Measurements from ENCODE around the gene C9. TPM values are rescaled to one million over a fixed set of nuclear protein-coding genes. Genes with fewer than 3 reads are reported as not detected.

The C9 gene
- total RNA-seq, 1 donor from 2014 or later = not detected

DNA sequence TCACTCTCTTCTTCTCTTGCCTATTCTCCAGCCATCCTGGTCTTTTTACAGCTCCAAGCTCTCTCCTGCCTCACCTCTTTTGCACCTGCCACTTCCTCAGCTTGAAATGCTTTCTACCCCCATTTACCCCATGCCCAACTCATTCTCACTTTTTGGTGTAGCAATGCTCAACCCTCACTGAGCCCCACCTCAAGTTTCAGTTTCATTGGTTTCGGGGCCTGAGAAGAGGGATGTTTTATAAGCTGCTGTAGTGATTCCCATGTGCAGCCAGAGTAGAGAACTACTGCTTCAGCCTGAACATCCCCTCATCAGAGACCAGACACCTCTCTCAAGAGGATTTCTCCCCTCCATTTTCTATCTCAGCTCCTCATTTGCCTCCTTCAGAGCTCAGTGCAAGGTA is 99.8 kb downstream of the C9 start:
- Mint-ChIP-seq H3K27me3 (ENCODE audit: unreplicated experiment) (peaks cover 8% of the 10 kb centered on the region), H3K4me1 (ENCODE audit: unreplicated experiment) (no peaks in the 10 kb centered on the region), H3K27ac (ENCODE audit: unreplicated experiment) (peak overlapping the region; percentile 30), H3K36me3 (ENCODE audit: low read depth, unreplicated experiment) (no peaks in the 10 kb centered on the region), H3K4me3 (ENCODE audit: unreplicated experiment) (no peak overlapping the region), H3K9me3 (ENCODE audit: unreplicated experiment) (no peaks in the 10 kb centered on the region)
- TF ChIP-seq, protein P1, sequence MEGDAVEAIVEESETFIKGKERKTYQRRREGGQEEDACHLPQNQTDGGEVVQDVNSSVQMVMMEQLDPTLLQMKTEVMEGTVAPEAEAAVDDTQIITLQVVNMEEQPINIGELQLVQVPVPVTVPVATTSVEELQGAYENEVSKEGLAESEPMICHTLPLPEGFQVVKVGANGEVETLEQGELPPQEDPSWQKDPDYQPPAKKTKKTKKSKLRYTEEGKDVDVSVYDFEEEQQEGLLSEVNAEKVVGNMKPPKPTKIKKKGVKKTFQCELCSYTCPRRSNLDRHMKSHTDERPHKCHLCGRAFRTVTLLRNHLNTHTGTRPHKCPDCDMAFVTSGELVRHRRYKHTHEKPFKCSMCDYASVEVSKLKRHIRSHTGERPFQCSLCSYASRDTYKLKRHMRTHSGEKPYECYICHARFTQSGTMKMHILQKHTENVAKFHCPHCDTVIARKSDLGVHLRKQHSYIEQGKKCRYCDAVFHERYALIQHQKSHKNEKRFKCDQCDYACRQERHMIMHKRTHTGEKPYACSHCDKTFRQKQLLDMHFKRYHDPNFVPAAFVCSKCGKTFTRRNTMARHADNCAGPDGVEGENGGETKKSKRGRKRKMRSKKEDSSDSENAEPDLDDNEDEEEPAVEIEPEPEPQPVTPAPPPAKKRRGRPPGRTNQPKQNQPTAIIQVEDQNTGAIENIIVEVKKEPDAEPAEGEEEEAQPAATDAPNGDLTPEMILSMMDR (IDR thresholded peaks at IDR 0.05; ENCODE audit: unreplicated experiment) = no peak
- no peak for DNase-seq (ENCODE audit: low spot score)

DNA sequence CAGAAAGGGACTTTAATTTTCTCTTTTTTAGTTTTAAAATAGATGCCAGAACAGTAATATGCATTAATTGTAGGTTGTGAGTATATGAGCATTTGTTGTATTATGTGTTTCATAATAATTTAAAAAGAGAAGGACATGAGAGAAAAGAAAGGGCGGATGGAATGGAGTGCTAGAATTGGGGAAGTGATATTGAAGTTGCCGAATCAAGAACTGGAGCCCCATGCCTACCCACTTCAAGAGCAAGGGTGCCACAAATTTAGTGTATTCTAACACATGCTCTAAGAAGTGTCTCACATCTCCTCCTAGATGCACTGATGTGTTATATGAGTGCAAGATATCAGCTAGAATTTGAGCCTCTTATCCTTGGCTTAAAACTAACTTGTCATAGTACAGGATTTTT is 101.3 kb downstream of the C9 start:
- no peaks in the 10 kb centered on the region for H3K4me1 Mint-ChIP-seq (ENCODE audit: unreplicated experiment)

DNA sequence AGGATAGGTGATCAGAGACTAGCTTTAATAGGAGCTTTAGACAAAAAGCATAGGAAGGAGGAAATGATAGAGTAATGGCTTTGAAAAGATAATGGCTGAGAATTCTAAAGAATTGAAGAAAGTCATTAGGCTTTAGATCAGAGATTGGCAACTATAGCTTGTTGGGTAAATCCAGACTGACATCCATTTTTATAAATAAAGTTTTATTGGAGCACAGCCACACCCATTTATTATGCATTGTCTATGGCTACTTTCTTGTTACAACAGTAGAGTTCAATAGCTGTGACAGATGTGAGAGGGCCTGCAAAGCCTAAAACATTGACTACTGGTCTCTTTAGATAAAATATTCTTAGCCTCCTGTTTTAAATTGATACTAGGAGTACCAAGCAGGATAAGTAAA is 104.2 kb downstream of the C9 start:
- Mint-ChIP-seq H3K9me3 (ENCODE audit: unreplicated experiment) (no peaks in the 10 kb centered on the region), H3K4me3 (ENCODE audit: unreplicated experiment) (no peak overlapping the region), H3K27me3 (ENCODE audit: unreplicated experiment) (peaks cover 11% of the 10 kb centered on the region), H3K36me3 (ENCODE audit: low read depth, unreplicated experiment) (no peaks in the 10 kb centered on the region), H3K27ac (ENCODE audit: unreplicated experiment) (no peak overlapping the region), H3K4me1 (ENCODE audit: unreplicated experiment) (no peaks in the 10 kb centered on the region)
- TF ChIP-seq, protein P1 (IDR thresholded peaks at IDR 0.05; ENCODE audit: unreplicated experiment) = no peak
- no peak for DNase-seq (ENCODE audit: low spot score)

More for the DNA sequence above, 101.3 kb downstream of the C9 start:
- TF ChIP-seq, protein P1 (IDR thresholded peaks at IDR 0.05; ENCODE audit: unreplicated experiment) = no peak
- Mint-ChIP-seq H3K36me3 (ENCODE audit: low read depth, unreplicated experiment) (no peaks in the 10 kb centered on the region), H3K27ac (ENCODE audit: unreplicated experiment) (no peak overlapping the region), H3K27me3 (ENCODE audit: unreplicated experiment) (peaks cover 11% of the 10 kb centered on the region), H3K9me3 (ENCODE audit: unreplicated experiment) (no peaks in the 10 kb centered on the region), H3K4me3 (ENCODE audit: unreplicated experiment) (no peak overlapping the region)
- no peak for DNase-seq (ENCODE audit: low spot score)

DNA sequence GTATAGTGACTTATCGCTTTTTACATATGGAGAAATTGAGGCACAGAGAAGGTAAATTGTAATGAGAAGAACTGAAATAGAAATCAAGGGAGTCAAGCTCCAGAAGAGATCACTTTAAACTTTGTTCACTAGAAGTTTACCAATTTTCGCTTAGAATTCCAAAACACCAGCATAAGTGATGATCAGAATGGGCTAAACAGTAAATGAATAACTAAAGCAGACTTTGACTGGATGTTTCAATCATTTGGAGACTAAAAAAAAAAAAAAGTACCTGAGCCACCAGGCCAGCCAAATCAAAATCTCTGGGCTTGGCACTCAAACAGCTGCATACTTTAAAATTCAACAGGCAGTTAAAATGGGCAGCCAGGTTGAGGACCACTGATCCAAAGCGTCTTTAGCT is 106.7 kb downstream of the C9 start:
- Mint-ChIP-seq H3K27ac (ENCODE audit: unreplicated experiment) (no peak overlapping the region), H3K27me3 (ENCODE audit: unreplicated experiment) (peaks cover 6% of the 10 kb centered on the region), H3K4me3 (ENCODE audit: unreplicated experiment) (no peak overlapping the region), H3K4me1 (ENCODE audit: unreplicated experiment) (no peaks in the 10 kb centered on the region), H3K9me3 (ENCODE audit: unreplicated experiment) (no peaks in the 10 kb centered on the region), H3K36me3 (ENCODE audit: low read depth, unreplicated experiment) (no peaks in the 10 kb centered on the region)
- no peak for DNase-seq (ENCODE audit: low spot score)
- TF ChIP-seq, protein P1 (IDR thresholded peaks at IDR 0.05; ENCODE audit: unreplicated experiment) = no peak

DNA sequence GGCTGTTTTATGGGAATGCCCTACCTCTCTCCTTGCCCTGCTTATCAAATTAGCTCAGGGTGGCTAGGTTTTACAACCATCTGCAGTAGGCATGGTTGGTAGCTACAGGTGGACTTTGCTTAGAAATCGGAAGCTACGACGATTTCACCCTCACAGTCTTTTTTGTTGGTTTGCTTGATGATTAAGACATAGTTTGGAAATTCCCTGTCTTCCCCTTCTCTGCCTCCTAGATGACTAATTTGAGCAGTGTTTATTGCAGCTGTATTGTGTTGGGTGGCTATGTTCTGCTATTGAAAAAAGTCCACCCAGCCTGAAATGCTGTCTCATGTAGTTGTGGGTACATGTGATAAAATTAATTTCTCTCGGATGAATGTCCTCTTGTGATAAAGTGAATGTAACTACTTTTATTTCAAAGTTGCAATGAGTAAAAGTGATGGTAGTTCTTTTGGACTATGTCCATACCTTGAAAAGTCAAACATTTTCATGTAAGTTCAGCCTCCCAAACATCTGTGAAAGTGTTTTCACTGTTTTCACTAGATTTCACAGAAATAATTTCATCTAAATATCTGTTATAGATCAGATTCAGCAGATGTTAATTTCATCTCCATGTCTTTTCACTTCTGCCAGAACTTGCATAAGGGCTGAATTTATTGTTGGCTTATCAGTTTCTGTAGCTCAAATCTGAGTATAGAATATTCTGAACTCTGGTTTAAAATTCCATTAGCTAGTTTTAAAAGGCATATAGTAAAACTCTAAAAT is 107.6 kb downstream of the C9 start:
- Mint-ChIP-seq H3K36me3 (ENCODE audit: low read depth, unreplicated experiment) (no peaks in the 10 kb centered on the region), H3K27me3 (ENCODE audit: unreplicated experiment) (peaks cover 6% of the 10 kb centered on the region), H3K4me1 (ENCODE audit: unreplicated experiment) (no peaks in the 10 kb centered on the region), H3K9me3 (ENCODE audit: unreplicated experiment) (no peaks in the 10 kb centered on the region), H3K4me3 (ENCODE audit: unreplicated experiment) (no peak overlapping the region), H3K27ac (ENCODE audit: unreplicated experiment) (no peak overlapping the region)
- no peak for DNase-seq (ENCODE audit: low spot score)
- TF ChIP-seq, protein P1 (IDR thresholded peaks at IDR 0.05; ENCODE audit: unreplicated experiment) = no peak

Measured in endothelial cell (in vitro differentiated cells).